IMR-90 (cell line): ENCODE measurements around the gene AATF. TPM values are rescaled to one million over a fixed set of nuclear protein-coding genes. Genes with fewer than 3 reads are reported as not detected.

Experiments used
- ATAC-seq: fragments of 200-7000 bp; cut with Tn5 transposase; 2 replicates; pipeline ENCODE4 v1.9.1; 2020; ENCODE audit warnings: low read depth, mild to moderate bottlenecking, moderate library complexity
- BruUV-seq: library from RNA; stranded (reverse); fragments of 400-500 nt; replicated peaks from 2 replicates; lab custom pipeline; 2021; lab: Mats Ljungman, UMichigan
- CTCF ChIA-PET: fragments of 300-600 bp; formaldehyde crosslinking; extraction: SDS; loops from one replicate; lab custom pipeline; 2021; ENCODE audit warnings: antibody characterized with exemption; lab: Yijun Ruan, JAX
- POLR2A ChIA-PET: fragments of 300-600 bp; sonication (Branson Sonifier 250); formaldehyde crosslinking; loops from one replicate; lab custom pipeline; 2022; ENCODE audit warnings: antibody characterized with exemption; ENCODE audit not compliant: unreplicated experiment; lab: Charles Lee
- DNase-seq: peaks from one replicate; pipeline ENCODE4 v3.0.0; 2013
- H2AFZ ChIP-seq: replicated peaks from 2 replicates; pipeline ENCODE3; 2013; ENCODE audit warnings: low read length, mild to moderate bottlenecking; ENCODE audit not compliant: poor library complexity
- H2AK5ac ChIP-seq: 2 replicates; pipeline ENCODE4 v1.6.1; 2013; ENCODE audit warnings: low read depth, low read length, inconsistent platforms
- H2AK9ac ChIP-seq: replicated peaks from 2 replicates; pipeline ENCODE3; 2013; ENCODE audit warnings: mild to moderate bottlenecking, low read depth, low read length, moderate library complexity; ENCODE audit not compliant: poor library complexity
- H2BK120ac ChIP-seq: 2 replicates; pipeline ENCODE4 v1.6.1; 2013; ENCODE audit warnings: low read depth, low read length, inconsistent platforms
- H2BK15ac ChIP-seq: 3 replicates; pipeline ENCODE4 v1.6.1; 2013; ENCODE audit warnings: low read depth, low read length, inconsistent platforms
- H2BK20ac ChIP-seq: 2 replicates; pipeline ENCODE4 v1.6.1; 2013; ENCODE audit warnings: low read depth, mild to moderate bottlenecking, inconsistent platforms, low read length, moderate library complexity
- H2BK5ac ChIP-seq: 2 replicates; pipeline ENCODE4 v1.6.1; 2013; ENCODE audit warnings: mild to moderate bottlenecking, low read depth, low read length, inconsistent platforms; ENCODE audit not compliant: poor library complexity, severe bottlenecking
- H3K14ac ChIP-seq: replicated peaks from 2 replicates; pipeline ENCODE4 v1.6.1; 2013; ENCODE audit warnings: low read depth, low read length, inconsistent platforms
- H3K18ac ChIP-seq: 2 replicates; pipeline ENCODE4 v1.6.1; 2013; ENCODE audit warnings: low read depth, low read length, control low read depth
- H3K23ac ChIP-seq: 2 replicates; pipeline ENCODE4 v1.6.1; 2013; ENCODE audit warnings: low read depth, low read length, inconsistent platforms
- H3K27ac ChIP-seq: 2 replicates; pipeline ENCODE4 v1.5.1; 2013; ENCODE audit warnings: mild to moderate bottlenecking, control low read depth, low read length; ENCODE audit not compliant: insufficient read depth
- H3K27me3 ChIP-seq: 2 replicates; pipeline ENCODE4 v1.6.1; 2013; ENCODE audit warnings: low read length; ENCODE audit not compliant: control insufficient read depth, insufficient read depth
- H3K36me3 ChIP-seq: 2 replicates; pipeline ENCODE4 v1.6.1; 2013; ENCODE audit warnings: low read length, mixed read lengths; ENCODE audit not compliant: control insufficient read depth, insufficient read depth
- H3K4ac ChIP-seq: 2 replicates; pipeline ENCODE4 v1.6.1; 2013; ENCODE audit warnings: low read depth, low read length, inconsistent platforms
- H3K4me1 ChIP-seq: 2 replicates; pipeline ENCODE4 v1.6.1; 2013; ENCODE audit warnings: low read length, mixed read lengths; ENCODE audit not compliant: control insufficient read depth, insufficient read depth
- H3K4me2 ChIP-seq: 2 replicates; pipeline ENCODE4 v1.6.1; 2013; ENCODE audit warnings: low read depth, mild to moderate bottlenecking, control low read depth, low read length, moderate library complexity
- H3K4me3 ChIP-seq: 2 replicates; pipeline ENCODE4 v1.5.1; 2013; ENCODE audit warnings: low read depth, mild to moderate bottlenecking, control low read depth, low read length, moderate library complexity; ENCODE audit not compliant: insufficient read depth
- H3K56ac ChIP-seq: 2 replicates; pipeline ENCODE4 v1.6.1; 2013; ENCODE audit warnings: low read length, inconsistent platforms; ENCODE audit not compliant: insufficient read depth; ENCODE audit errors: extremely low read depth
- H3K79me1 ChIP-seq, 2 experiments: 2 replicates each; pipeline ENCODE4 v1.6.1; 2013; ENCODE audit warnings: low read length in 2 of 2, inconsistent platforms in 1 of 2, low read depth in 1 of 2
- H3K9ac ChIP-seq: 2 replicates; pipeline ENCODE4 v1.6.1; 2013; ENCODE audit warnings: low read depth, low read length, control low read depth
- H3K9me1 ChIP-seq: 2 replicates; pipeline ENCODE4 v1.6.1; 2013; ENCODE audit warnings: low read length, inconsistent platforms; ENCODE audit not compliant: insufficient read depth
- H3K9me3 ChIP-seq: 2 replicates; pipeline ENCODE4 v1.6.1; 2013; ENCODE audit warnings: low read length; ENCODE audit not compliant: control insufficient read depth, insufficient read depth
- H4K20me1 ChIP-seq: 2 replicates; pipeline ENCODE4 v1.6.1; 2013; ENCODE audit warnings: low read length, inconsistent platforms; ENCODE audit not compliant: insufficient read depth
- H4K5ac ChIP-seq: 2 replicates; pipeline ENCODE4 v1.6.1; 2013; ENCODE audit warnings: mild to moderate bottlenecking, low read depth, low read length, control low read depth
- H4K8ac ChIP-seq, 2 experiments: 2 replicates each; pipeline ENCODE4 v1.6.1; 2013; ENCODE audit warnings: low read depth in 2 of 2, low read length in 2 of 2, control low read depth in 1 of 2, inconsistent platforms in 1 of 2
- H4K91ac ChIP-seq: 2 replicates; pipeline ENCODE4 v1.6.1; 2013; ENCODE audit warnings: low read depth, low read length, inconsistent platforms; ENCODE audit not compliant: insufficient read depth
- BHLHE40 ChIP-seq: fragments of 150-350 bp; IDR thresholded peaks from 2 replicates; pipeline ENCODE4 v1.6.1; 2016; ENCODE audit warnings: mild to moderate bottlenecking, low read depth, low read length
- CEBPB ChIP-seq: IDR thresholded peaks from 2 replicates; pipeline ENCODE4 v1.6.1; 2012; ENCODE audit warnings: low read depth, low read length, improper control_type of control experiment
- CHD1 ChIP-seq: IDR thresholded peaks from 2 replicates; pipeline ENCODE4 v1.6.1; 2012; ENCODE audit warnings: low read depth, low read length, improper control_type of control experiment
- FOS ChIP-seq: fragments of 150-350 bp; IDR thresholded peaks from 2 replicates; pipeline ENCODE4 v1.6.1; 2016; ENCODE audit warnings: low read depth, low read length
- MAFK ChIP-seq: IDR thresholded peaks from 2 replicates; pipeline ENCODE4 v1.6.1; 2012; ENCODE audit warnings: low read depth, low read length, improper control_type of control experiment
- MAZ ChIP-seq: IDR thresholded peaks from 2 replicates; pipeline ENCODE4 v1.6.1; 2012; ENCODE audit warnings: low read depth, mild to moderate bottlenecking, low read length, improper control_type of control experiment, moderate library complexity, borderline replicate concordance
- NFE2L2 ChIP-seq: fragments of 150-350 bp; IDR thresholded peaks from 2 replicates; pipeline ENCODE4 v1.6.1; 2016; ENCODE audit warnings: low read depth, mild to moderate bottlenecking, low read length
- POLR2A ChIP-seq: IDR thresholded peaks from 2 replicates; pipeline ENCODE4 v1.6.1; 2012; ENCODE audit warnings: mild to moderate bottlenecking, low read depth, low read length
- RAD21 ChIP-seq: IDR thresholded peaks from 2 replicates; pipeline ENCODE4 v1.6.1; 2012; ENCODE audit warnings: low read length, improper control_type of control experiment
- RCOR1 ChIP-seq: IDR thresholded peaks from 2 replicates; pipeline ENCODE4 v1.6.1; 2012; ENCODE audit warnings: mild to moderate bottlenecking, low read length, improper control_type of control experiment; ENCODE audit not compliant: insufficient replicate concordance
- RFX5 ChIP-seq: IDR thresholded peaks from 2 replicates; pipeline ENCODE4 v1.8.0; 2012; ENCODE audit warnings: low read depth, mild to moderate bottlenecking, low read length, moderate library complexity
- SMC3 ChIP-seq: fragments of 150-350 bp; IDR thresholded peaks from 2 replicates; pipeline ENCODE4 v1.6.1; 2016; ENCODE audit warnings: low read depth, mild to moderate bottlenecking, antibody characterized with exemption, low read length, moderate library complexity
- WGBS, 2 experiments: methylation state at CpG; one replicate each; pipeline versions ENCODE4 v1.1.5 to v1.1.7; 2013; ENCODE audit warnings: missing lambda C conversion rate in 2 of 2; ENCODE audit not compliant: insufficient read length in 1 of 2; ENCODE audit errors: extremely low coverage in 2 of 2; 5-methylcytosine and 5-hydroxymethylcytosine counted together
- dilution Hi-C: fragments of 300-500 bp; cut with HindIII; formaldehyde crosslinking; loops from one replicate; pipeline ENCODE4 v1.14.3; 2018; ENCODE audit warnings: low sequenced_read_pairs; ENCODE audit not compliant: unreplicated experiment
- in situ Hi-C: fragments of 300-500 bp; cut with MboI; formaldehyde crosslinking; loops from 3 replicates; pipeline ENCODE4 v1.14.3; 2019; ENCODE audit warnings: low sequenced_read_pairs, inconsistent platforms, mixed read lengths
- intact Hi-C: fragments of 100-400 bp; cut with micrococcal nuclease; formaldehyde crosslinking; loops from 2 replicates; pipeline ENCODE4 v1.10.0; 2022
- polyA plus RNA-seq, 3 experiments: library from polyadenylated mRNA; depleted of rRNA; stranded (reverse); fragments of >200 nt; gene quantifications; 2 replicates each; pipeline ENCODE4 v1.2.3, GENCODE V29; 2012; ENCODE audit warnings: low replicate concordance in 1 of 3
- total RNA-seq: library from RNA; depleted of rRNA; stranded (reverse); fragments of >200 nt; gene quantifications from 2 replicates; pipeline ENCODE4 v1.2.3, GENCODE V29; 2012
- TF ChIP-seq, protein P1 (sequence below): conservative IDR thresholded peaks from 2 replicates; pipeline ENCODE4 v1.5.1; 2012; ENCODE audit warnings: mild to moderate bottlenecking, low read depth, low read length, improper control_type of control experiment
- TF ChIP-seq, protein P2 (sequence below): fragments of 150-350 bp; IDR thresholded peaks from 2 replicates; pipeline ENCODE4 v1.6.1; 2016; ENCODE audit warnings: low read depth, mild to moderate bottlenecking, low read length, moderate library complexity, borderline replicate concordance
- TF ChIP-seq, protein P3 (sequence below): fragments of 150-350 bp; IDR thresholded peaks from 2 replicates; pipeline ENCODE4 v1.6.1; 2017; ENCODE audit warnings: mild to moderate bottlenecking, antibody characterized with exemption, low read length, low read depth

AATF gene
- total and polyA plus RNA-seq, 2 of the 4 experiments (the other 2 are of a cell fraction) = 21.0 to 34.8 TPM

DNA sequence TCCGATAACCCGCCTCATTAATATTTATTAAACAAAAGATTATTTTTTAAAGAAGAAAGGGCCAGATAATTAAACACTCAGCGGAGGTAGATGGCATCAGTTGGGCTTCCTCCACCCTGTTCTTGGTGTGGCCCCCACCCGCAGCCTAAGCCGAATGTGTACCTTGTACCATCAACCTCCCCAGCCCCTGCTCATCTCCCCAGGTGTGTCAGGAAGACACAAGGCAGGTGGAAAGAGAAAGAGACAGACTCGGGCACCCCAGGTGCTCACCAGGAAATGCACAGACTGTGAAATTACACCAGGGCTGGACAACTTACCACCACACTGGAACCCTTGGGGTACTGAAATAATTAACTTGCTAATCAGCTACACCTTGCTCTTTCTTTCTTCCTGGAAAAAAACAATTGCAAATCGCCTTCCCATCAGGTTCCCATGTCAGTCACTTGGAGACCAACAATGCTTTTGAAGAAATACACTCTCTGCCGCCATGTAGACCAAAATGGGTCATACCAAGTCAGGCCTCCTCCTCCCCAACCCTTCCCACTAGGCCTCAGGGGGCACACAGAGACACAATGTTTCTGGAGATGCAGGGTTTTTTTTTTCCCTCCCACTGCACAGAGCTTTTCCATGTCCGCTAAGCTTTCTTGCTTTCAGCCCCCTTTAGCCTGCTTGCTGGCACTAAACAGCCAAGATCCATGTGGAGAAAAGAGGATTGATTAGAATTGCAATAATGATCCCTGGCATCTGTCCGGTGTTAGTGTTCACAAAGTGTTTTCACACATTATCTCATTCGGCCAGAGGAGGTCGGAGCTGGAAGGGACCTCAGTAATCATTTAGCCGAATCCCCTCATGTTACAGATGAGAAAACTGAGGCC lies 20.0 kb upstream of the AATF start:
- dilution Hi-C loops = no loop called here
- no peak overlapping the region for H3K56ac ChIP-seq
- CTCF ChIA-PET = no interaction called here
- no peak for DNase-seq
- H3K18ac ChIP-seq = no peak overlapping the region
- H3K4me3 ChIP-seq = no peak overlapping the region
- no peak overlapping the region for H2BK120ac ChIP-seq
- no peak overlapping the region for H2AFZ ChIP-seq
- peaks cover 4% of the 10 kb centered on the region; the same call in 1 of the 2 replicates for H3K9me3 ChIP-seq
- H3K9ac ChIP-seq = no peak overlapping the region
- H3K27me3 ChIP-seq = peaks cover 84% of the 10 kb centered on the region
- H2BK20ac ChIP-seq = no peak overlapping the region
- intact Hi-C loops = no loop called here
- H2AK9ac ChIP-seq = no peak overlapping the region
- ATAC-seq = no peak
- no peaks in the 10 kb centered on the region for H3K79me1 ChIP-seq
- H2AK5ac ChIP-seq = no peak overlapping the region
- no peaks in the 10 kb centered on the region for H3K36me3 ChIP-seq
- BruUV-seq = no TSS peak
- H2BK5ac ChIP-seq = no peak overlapping the region
- H3K4me2 ChIP-seq = no peak overlapping the region
- 60% methylated on average over 4 of the region's 13 CpGs; no CpG with 5 or more reads in 1 of the 2 experiments for WGBS, 2 experiments
- H3K23ac ChIP-seq = no peak overlapping the region
- H4K20me1 ChIP-seq = no peaks in the 10 kb centered on the region; the same call in 1 of the 2 replicates
- no peak overlapping the region for H2BK15ac ChIP-seq
- no peak overlapping the region for H3K27ac ChIP-seq
- H3K4ac ChIP-seq = no peak overlapping the region
- H3K4me1 ChIP-seq = no peaks in the 10 kb centered on the region; the same call in 1 of the 2 replicates
- H4K8ac ChIP-seq = no peak overlapping the region
- H3K9me1 ChIP-seq = peaks cover 4% of the 10 kb centered on the region; the same call in 1 of the 2 replicates
- H3K14ac ChIP-seq = no peak overlapping the region
- in situ Hi-C loops = no loop called here
- POLR2A ChIA-PET = no interaction called here
- H4K91ac ChIP-seq = no peak overlapping the region
- H4K5ac ChIP-seq = no peak overlapping the region
- TF ChIP-seq FOS = no peak
- no peak for TF ChIP-seq CEBPB
- TF ChIP-seq, protein P1, sequence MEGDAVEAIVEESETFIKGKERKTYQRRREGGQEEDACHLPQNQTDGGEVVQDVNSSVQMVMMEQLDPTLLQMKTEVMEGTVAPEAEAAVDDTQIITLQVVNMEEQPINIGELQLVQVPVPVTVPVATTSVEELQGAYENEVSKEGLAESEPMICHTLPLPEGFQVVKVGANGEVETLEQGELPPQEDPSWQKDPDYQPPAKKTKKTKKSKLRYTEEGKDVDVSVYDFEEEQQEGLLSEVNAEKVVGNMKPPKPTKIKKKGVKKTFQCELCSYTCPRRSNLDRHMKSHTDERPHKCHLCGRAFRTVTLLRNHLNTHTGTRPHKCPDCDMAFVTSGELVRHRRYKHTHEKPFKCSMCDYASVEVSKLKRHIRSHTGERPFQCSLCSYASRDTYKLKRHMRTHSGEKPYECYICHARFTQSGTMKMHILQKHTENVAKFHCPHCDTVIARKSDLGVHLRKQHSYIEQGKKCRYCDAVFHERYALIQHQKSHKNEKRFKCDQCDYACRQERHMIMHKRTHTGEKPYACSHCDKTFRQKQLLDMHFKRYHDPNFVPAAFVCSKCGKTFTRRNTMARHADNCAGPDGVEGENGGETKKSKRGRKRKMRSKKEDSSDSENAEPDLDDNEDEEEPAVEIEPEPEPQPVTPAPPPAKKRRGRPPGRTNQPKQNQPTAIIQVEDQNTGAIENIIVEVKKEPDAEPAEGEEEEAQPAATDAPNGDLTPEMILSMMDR = no peak
- TF ChIP-seq, protein P2, sequence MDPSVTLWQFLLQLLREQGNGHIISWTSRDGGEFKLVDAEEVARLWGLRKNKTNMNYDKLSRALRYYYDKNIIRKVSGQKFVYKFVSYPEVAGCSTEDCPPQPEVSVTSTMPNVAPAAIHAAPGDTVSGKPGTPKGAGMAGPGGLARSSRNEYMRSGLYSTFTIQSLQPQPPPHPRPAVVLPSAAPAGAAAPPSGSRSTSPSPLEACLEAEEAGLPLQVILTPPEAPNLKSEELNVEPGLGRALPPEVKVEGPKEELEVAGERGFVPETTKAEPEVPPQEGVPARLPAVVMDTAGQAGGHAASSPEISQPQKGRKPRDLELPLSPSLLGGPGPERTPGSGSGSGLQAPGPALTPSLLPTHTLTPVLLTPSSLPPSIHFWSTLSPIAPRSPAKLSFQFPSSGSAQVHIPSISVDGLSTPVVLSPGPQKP = no peak
- TF ChIP-seq, protein P3, sequence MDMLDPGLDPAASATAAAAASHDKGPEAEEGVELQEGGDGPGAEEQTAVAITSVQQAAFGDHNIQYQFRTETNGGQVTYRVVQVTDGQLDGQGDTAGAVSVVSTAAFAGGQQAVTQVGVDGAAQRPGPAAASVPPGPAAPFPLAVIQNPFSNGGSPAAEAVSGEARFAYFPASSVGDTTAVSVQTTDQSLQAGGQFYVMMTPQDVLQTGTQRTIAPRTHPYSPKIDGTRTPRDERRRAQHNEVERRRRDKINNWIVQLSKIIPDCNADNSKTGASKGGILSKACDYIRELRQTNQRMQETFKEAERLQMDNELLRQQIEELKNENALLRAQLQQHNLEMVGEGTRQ = no peak
- no peak for TF ChIP-seq SMC3
- no peak for TF ChIP-seq MAZ
- no peak for TF ChIP-seq CHD1
- no peak for TF ChIP-seq POLR2A
- TF ChIP-seq RCOR1 = no peak
- no peak for TF ChIP-seq RFX5
- TF ChIP-seq MAFK = no peak
- TF ChIP-seq NFE2L2 = no peak
- TF ChIP-seq RAD21 = no peak
- TF ChIP-seq BHLHE40 = no peak
